GM18520 (cell line): Measurements from ENCODE around the gene DNAJC6.
"Not testable (repeated sequence)": the region's sequence is repeated elsewhere in the genome, so short reads cannot be mapped to it uniquely, and the experiment has no call there.

ENCODE experiments used
- ATAC-seq: cut with Tn5 transposase; IDR thresholded peaks from one replicate; pipeline ENCODE4 v1.9.1; 2021; ENCODE audit not compliant: unreplicated experiment

DNAJC6 gene

DNA sequence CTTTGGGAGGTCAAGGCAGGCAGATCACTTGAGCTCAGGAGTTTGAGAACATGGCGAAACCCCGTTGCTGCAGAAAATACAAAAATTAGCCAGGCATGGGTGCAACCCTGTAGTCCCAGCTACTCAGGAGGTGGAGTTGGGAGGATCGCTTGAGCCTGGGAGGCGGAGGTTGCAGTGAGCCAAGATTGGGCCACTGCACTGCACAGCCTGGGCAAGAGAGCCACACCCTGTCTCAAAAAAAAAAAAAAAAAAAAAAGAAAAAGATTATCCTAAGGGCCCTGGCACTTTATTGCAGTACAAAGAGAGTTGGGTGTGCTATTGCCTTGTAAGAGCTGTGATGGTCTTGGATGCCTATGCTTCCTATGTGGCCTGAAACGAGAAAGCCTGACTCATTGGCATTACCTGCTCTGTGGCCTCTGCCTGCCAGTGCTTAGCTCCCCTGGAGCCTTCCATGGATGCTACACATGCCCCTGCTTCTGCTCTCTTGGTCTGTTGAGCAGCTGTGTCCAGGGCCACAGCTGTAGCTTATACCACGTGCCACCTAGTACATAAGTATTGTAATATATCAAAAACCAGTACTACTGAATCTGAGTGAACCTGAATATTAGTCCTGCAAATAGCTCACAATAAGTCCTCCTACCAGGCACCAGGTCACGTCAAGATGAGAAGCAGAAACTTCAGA, 45.8 kb downstream of the DNAJC6 start:
- ATAC-seq: no peak

DNA sequence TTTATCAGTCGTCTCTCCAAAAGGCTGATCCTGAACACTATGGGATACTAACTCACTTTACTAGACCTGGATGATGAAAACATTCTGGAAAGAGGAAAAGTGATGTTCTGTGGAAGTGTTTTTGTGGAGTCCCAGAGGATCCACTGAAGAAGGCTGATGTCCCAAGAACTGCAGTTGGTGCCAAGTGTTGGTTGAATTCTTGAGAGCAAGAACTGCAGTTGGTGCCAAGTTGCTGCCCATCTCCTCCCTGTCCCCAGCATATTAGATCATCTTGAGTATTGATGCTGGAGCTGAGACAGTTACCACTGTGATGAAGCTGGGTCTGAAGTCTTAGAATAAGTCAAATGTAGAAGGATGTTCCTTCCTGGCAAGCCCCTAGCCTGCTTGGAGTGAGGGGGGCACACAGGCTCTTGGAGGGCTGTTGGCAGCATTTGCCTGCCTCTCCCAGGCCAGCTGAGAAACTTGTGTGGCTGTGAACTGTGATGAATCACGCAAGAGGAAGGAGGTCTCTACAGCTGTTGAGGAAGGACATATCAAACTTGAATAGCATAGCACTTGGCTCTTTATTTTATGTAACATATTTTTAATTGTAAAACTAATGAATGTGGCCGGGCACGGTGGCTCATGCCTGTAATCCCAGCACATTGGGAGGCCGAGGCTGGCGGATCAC, 48.1 kb downstream of the DNAJC6 start:
- ATAC-seq: no peak

DNA sequence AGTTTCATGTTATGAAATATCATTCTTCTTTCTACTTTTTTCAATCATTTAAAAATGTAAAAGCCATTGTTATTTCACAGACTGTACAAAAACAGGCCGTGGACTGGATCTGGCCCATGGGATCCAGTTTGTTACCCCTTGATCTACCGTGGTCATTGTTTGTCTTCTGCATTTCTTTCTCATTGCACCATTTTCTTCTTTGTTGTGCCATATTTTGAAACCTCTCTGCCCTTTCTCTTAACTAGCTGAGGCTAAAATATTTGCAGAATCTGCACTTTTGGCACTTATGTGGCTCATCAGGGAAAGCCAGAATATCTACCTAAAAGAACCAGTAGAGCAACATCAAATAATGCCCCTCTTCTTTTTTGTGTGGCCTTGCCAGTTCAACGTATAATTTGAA, 50.5 kb downstream of the DNAJC6 start:
- ATAC-seq: no peak

DNA sequence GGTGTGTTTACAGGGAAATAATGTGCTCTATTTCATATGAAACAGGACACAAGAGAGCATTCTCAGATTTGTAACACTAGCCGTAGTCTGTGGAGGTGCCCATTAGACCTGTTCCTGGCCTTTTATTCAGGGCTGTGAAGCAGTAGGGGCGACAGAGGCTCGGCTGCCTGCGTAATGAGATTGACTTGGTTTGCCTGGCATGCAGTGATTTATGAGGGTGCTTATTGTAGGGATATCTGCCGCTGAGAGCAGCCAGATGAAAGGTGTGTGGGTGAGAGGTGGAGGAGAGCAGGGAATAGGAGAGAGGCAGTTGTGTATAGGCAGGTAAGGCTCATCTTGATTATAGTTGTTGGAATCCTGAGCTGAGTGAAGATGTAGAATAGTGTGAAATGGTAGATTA, 51.3 kb downstream of the DNAJC6 start:
- no peak for ATAC-seq

DNA sequence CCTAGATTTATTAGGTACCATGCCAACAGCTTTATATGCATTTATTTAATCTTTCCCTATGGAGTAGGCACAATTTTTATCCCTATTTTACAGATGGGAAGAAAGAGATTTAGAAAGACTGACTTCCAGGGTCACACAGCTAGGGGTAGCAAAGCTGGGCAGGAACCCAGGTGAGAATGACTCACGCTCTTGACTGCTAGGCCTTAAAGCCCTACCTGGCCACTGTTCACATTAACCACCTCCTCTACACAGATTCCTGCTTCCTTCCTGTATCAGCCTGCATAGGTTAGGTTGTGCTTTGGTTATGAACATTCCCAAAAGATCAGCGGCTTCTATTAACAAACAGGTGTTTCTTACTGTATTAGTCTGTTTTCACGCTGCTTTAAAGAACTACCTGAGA, 53.2 kb downstream of the DNAJC6 start:
- ATAC-seq: no peak

DNA sequence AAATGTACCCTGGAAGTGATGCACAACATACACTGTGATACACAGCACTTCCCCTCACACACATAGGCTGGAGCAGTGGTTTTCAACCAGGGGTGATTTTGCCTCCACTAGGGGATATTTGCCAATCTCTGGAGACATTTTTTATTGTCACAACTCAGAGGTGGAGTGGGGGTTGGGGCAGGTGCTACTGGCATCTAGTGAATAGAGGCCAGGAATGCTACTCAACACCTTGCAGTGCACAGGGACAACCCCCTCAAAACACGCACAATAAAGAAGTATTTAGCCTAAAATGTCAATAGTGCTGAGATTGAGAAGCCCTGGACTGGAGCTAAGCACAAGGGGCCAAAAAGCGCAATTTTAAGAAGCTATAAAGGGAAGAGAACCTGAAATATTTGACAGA, 54.1 kb downstream of the DNAJC6 start:
- ATAC-seq: no peak

DNA sequence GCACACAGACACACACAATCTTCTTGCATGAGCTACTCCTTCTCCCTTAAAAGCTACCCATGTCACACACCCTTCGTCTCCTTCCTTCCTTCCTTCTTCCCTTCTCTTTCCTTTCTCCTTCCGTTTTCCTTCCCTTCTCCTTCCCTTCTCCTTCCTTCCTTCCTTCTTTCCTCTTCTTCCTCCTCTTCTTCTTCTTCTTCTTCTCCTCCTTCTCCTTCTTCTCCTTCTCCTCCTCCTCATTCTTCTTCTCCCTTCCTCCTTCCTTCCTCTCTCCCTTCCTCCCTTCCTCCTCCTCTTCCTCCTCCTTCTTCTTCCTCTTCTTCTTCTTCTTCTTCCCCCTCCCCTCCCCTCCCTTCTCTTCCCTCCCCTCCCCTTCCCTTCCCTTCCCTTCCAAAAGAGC, 59.1 kb downstream of the DNAJC6 start:
- no peak for ATAC-seq

DNA sequence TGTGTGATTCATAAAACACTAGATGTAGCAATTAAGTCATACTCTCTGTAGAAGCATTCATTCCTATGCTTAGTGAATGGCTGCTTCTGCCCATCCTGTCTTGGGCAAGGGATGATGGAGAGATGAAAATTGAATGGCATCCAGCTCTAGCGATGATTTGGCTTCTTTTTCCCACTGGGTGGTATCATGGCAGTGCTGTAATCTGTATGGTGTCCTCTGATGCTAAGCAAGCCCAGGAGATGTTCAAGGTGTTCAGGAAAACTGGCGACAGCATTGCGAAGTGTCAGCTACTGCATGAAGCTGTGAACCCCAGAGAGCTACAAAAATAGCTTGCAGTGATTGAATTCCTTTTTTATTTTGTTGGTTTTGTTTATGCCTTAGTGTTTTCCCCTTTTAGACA, 62.2 kb downstream of the DNAJC6 start:
- ATAC-seq: no peak

DNA sequence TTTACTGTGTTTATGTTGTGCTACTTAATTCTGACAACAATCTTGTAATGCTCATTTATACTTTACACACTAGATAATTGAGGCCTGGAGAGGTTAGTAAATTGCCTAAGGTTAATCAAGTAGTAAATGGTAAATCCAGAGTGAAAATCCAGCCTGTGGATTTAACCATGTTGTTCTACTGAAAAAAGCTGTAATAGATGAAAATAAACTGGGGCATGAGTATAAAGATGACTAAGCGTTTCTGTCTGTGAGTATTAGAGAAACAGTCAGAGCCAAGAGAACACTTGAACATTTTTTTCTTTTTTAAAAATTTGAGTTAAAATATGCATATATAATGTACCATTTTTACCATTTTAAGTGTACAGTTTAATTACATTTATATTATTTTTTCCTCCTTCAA, 63.2 kb downstream of the DNAJC6 start:
- no peak for ATAC-seq

DNA sequence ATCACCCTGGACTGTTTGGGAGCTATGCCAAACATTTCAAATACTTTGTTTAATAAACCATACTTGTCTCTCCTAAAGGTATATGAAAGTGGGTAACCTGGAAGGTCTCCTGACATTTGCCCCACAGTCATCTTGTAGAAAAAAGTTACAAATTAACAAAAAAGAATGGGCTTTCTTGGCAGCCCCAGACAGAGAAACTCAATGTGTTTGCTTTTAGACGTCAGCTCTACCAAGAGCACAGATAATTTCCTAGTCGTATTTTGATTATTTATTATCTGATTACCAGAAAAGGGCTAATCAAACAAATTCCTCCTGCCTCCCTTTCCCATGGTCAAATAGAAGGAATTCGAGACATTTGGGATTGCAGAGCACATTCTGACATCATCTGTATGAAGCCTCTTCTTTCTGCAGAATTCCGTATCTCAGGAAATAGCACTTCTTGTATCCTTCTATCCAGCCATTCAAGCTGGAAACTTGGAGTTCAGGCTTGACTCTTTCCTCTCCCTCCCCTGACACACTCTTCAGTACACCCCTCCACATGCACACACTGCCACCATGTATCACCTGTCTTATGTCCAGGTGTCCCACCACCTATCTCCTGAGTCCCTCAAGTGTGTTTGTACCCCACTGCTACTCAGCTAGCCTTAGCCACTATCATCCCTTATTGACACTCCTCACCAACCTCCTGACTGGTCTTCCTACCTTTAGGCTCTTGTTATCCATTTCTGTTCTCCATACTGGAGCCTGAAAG, 68.3 kb downstream of the DNAJC6 start:
- ATAC-seq: no peak

DNA sequence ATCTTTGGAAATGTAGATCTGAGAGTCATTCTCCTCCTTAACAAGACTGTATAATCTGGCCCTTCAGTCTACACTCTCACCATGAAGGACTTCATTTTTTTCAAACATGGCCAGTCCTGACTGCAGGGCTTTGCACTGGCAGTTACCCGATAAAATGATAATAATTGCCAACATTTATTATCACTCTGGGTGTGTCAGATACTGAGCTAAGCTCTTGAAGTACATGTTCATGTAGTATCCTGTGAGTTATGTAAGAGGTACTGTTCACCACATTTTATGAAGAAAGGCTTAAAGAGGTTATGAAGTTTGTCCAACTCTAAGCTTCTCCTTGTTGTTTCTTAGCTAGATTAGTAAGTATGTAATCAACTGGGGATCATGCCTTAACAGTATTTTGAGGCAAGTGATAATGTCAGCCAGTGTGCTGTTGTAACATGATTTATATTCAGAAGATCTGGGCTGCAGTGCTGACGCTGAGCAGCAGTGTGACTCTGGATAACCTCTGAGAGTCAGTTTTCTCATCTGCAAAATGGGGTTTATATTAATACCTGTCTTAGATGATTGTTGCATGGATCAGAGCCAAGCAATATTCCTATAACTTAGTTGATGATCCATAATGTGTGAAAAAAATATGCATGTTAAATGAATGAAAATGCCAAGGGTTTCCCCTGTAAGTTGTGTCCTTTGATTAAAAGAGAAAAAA, 69.1 kb downstream of the DNAJC6 start:
- ATAC-seq: no peak

DNA sequence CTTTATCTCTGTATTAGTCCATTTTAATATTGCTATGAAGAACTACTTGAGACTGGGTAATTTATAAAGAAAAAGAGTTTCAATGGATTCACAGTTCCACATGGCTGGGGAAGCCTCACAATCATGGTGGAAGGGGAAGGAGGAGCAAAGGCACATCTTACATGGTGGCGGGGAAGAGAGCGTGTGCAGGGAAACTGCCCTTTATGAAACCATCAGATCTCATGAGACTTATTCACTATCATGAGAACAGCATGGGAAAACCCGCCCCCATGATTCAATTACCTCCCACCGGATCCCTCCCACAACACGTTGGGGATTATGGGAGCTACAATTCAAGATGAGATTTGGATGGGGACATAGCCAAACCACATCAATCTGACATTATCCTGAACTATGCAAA, 75.1 kb downstream of the DNAJC6 start:
- not testable (repeated sequence) for ATAC-seq

DNA sequence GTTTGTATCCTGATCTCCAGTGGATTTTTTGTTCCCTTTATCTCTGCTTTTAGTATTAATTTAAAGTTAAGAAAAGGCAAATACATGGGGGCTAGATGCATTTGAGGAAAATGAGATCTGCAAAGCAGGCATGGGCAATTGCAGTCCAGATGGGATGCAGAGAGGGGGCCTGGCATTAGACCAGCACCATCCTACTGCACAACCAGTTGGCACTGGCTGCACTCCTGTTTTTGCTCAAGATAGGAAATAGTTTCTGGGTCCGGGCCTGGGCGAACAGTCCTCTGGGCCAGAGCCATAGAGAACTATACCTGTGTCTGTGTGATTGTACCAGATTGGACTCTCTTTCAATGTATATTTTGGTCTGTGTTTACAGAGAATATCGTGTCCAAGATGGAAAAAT, 77.1 kb downstream of the DNAJC6 start:
- no peak for ATAC-seq

DNA sequence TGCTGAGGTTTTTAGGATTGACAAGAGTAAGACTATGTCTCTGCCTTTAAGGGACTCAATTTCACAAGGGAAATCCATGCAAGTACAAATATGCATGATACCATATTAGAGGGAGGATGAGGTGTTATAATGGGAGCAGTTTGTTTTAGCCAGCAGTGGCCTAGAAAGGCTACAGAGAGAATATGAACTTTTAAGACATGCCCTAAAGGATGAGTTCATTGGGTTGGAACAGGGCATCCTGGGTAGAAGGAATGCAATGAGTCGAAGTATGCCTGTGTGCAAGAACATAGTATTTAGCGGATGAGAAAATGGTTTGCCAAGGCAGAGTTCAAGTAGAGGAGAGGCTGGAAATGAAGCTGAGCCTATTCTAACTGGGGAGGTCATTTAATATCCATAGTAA, 78.5 kb downstream of the DNAJC6 start:
- no peak for ATAC-seq

DNA sequence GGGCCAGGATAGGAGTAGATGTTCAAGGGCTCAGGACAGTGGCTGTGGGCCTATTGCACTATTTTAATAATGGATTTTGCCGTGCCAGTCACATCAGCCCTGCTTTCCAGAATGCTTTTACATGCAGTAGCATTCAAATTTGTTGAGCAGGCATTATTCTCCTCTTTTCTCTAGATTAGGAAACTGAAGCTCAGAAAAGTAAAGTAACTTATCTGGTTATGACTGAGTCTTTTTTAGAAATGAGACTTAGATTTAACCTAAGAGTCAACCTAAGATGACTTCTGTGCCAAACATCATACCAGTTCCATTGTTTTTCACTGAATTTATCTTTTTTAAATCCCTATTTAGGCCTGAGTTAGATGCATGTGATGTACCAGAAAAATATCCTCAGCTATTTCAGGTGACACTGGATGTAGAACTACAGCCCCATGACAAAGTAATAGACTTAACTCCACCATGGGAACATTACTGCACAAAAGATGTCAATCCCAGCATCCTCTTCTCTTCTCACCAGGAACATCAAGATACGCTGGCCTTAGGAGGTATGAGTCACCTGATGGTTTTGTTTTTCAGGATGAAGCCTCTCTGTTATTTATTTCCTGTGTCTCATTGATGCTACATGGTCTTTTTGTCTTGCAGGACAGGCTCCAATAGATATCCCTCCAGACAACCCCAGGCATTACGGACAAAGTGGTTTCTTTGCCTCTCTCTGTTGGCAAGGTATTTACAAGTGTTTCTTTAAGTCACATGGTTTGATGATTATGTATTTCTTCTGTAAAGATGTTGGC, 79.8 kb downstream of the DNAJC6 start:
- no peak for ATAC-seq

DNA sequence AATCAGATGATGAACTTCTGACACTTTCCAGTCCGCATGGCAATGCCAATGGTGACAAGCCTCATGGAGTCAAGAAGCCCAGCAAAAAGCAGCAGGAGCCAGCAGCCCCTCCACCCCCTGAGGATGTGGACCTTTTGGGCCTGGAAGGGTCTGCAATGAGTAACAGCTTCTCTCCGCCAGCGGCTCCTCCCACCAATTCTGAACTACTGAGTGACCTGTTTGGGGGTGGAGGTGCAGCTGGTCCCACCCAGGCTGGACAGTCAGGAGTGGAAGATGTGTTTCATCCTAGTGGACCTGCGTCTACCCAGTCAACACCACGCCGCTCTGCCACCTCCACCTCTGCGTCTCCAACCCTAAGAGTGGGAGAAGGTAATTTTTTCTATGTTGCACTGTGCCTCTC, 83.2 kb downstream of the DNAJC6 start:
- ATAC-seq: no peak

DNA sequence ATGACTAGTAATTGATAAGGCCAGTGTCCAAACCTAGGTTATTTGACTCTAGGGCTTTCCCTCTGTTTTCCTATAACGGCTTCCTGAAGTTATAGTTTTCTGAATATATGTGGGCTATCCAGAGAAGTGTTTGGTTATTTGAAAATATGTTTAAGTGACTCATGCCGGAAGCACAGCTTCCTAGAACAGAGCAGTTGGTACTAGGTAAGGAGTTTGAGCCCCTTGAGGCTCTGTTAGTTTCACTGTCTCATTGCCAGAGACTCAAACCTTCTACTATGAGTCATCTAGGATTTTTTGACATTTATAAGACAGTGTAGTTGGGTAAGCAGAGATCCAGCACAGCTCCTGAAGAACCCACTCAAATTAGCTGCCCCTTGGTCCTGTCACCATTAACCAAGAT, 84.0 kb downstream of the DNAJC6 start:
- peak; percentile 95 for ATAC-seq

DNA sequence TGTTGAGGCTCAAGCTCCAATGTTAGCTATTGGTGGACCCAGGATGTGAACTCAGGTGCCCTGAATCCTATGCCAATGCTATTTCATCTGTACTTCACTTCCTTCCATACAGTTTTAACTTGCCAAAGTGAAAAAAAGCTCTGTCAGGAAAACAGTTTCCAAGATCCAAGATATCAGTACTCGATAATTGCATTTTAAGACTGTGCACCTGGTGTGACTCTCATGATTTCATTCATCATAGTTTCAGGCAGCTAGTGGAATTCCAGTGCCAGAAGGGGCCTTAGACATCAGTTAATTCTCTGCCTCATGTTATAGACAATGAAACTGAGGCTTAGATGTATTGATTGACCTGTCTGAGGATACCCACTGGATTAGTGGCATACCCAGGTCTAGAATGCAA, 84.6 kb downstream of the DNAJC6 start:
- ATAC-seq: no peak

DNA sequence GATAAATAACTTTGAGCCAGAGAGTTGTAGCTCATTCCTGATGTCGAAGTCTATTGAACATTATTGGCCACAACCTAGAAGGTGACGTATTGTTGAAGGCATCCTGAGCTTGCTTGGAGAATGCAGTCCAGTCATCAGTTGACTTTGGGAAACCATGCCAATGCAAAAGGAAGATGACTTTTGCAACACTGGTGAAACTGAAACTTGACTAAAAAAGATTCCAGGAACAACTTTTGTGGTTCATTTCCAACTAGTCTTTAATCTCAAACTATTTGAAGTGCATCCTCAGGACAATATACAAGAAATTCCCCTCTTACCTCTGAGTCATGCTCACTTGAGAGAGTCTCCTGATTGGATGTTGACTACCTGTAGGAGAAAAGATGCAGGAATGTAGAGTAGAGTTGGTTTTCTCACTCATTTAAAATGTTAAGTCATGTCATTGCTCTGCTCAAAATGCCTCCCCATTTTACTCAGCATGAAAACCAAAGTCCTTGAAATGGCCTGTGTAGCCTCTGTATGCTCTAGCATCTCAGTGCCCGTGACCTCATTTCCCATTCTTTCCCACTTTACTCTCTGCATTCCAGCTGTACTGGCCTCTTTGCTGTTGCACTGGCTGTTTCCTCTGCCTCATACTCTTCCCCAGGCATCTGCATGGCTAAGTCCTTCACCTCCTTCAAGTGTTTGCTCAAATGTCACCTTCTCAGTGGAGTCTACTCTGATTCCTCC, 86.7 kb downstream of the DNAJC6 start:
- no peak for ATAC-seq

DNA sequence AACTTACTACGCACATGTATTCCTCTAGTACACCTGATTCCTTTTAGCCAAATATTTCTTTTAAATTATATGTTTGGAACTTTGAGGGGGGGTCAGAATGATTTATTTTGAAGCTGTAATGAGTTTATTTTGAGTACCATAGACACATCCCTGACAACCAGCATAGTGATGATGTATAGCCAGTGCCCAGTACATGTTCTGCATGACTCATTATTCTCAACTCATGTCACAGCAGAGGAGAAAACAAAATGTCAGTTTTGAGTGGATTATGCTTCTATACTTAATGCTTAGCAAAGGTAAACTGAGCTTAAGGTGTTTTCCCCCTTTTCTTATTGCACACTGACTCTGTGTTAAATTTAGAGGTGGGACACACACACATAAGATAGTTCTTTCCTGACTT, 88.7 kb downstream of the DNAJC6 start:
- no peak for ATAC-seq
